Neutrophil (primary cell): ENCODE measurements around the gene GTPBP3.

Experiments used
- H3K27ac ChIP-seq: fragments of 200-600 bp; sonication (generic); 2 replicates; pipeline ENCODE4 v1.5.1; 2016; ENCODE audit warnings: mild to moderate bottlenecking, moderate library complexity
- H3K27me3 ChIP-seq: fragments of 200-600 bp; sonication (generic); 2 replicates; pipeline ENCODE4 v1.6.0; 2016; ENCODE audit warnings: mild to moderate bottlenecking
- H3K36me3 ChIP-seq: fragments of 200-600 bp; sonication (generic); 2 replicates; pipeline ENCODE4 v1.5.1; 2017
- H3K4me1 ChIP-seq, 2 experiments: fragments of 200-600 bp in 1 of 2; sonication (generic) in 1 of 2; 1 replicate in 1 of 2; 2 replicates in 1 of 2; pipeline versions ENCODE4 v1.5.1 to v1.6.1; 2013 to 2016; ENCODE audit warnings: low read depth in 1 of 2, low read length in 1 of 2, mild to moderate bottlenecking in 1 of 2, moderate library complexity in 1 of 2; ENCODE audit not compliant: control insufficient read depth in 1 of 2, insufficient read depth in 1 of 2
- H3K4me3 ChIP-seq, 2 experiments: fragments of 200-600 bp in 1 of 2; sonication (generic) in 1 of 2; 1 replicate in 1 of 2; 2 replicates in 1 of 2; pipeline ENCODE4 v1.5.1; 2013 to 2016; ENCODE audit warnings: low read depth in 1 of 2, low read length in 1 of 2, mild to moderate bottlenecking in 1 of 2, moderate library complexity in 1 of 2
- H3K9me3 ChIP-seq: fragments of 200-600 bp; sonication (generic); 2 replicates; pipeline ENCODE4 v1.5.1; 2016
- TF ChIP-seq, protein P1 (sequence below): fragments of 200-600 bp; sonication (generic); IDR thresholded peaks from 2 replicates; pipeline ENCODE4 v1.5.1; 2016; ENCODE audit warnings: antibody characterized with exemption

The GTPBP3 gene

DNA sequence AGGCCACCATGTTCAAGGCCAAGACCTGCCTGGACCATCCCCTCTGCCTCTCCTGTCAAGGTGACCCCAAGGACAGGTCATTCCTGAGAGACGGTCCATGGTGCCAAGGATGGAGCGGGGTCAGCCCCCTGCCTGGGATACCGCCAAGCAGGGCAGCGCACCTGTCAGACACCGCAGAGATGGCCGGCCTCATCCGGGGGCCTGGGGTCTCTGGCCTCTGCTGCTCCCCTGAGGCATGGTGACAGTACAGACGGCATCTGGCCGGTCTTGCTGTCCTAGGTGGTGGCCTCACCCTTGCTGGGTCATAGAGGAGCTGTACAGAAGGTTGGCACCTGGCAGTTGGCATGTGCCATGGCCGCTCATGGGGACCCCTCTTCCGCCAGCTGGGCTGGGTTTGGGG lies 16.9 kb upstream of the GTPBP3 start:
- TF ChIP-seq, protein P1, sequence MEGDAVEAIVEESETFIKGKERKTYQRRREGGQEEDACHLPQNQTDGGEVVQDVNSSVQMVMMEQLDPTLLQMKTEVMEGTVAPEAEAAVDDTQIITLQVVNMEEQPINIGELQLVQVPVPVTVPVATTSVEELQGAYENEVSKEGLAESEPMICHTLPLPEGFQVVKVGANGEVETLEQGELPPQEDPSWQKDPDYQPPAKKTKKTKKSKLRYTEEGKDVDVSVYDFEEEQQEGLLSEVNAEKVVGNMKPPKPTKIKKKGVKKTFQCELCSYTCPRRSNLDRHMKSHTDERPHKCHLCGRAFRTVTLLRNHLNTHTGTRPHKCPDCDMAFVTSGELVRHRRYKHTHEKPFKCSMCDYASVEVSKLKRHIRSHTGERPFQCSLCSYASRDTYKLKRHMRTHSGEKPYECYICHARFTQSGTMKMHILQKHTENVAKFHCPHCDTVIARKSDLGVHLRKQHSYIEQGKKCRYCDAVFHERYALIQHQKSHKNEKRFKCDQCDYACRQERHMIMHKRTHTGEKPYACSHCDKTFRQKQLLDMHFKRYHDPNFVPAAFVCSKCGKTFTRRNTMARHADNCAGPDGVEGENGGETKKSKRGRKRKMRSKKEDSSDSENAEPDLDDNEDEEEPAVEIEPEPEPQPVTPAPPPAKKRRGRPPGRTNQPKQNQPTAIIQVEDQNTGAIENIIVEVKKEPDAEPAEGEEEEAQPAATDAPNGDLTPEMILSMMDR, result no peak
- H3K4me3 ChIP-seq, result no peak overlapping the region
- H3K36me3 ChIP-seq, result peaks cover 51% of the 10 kb centered on the region

DNA sequence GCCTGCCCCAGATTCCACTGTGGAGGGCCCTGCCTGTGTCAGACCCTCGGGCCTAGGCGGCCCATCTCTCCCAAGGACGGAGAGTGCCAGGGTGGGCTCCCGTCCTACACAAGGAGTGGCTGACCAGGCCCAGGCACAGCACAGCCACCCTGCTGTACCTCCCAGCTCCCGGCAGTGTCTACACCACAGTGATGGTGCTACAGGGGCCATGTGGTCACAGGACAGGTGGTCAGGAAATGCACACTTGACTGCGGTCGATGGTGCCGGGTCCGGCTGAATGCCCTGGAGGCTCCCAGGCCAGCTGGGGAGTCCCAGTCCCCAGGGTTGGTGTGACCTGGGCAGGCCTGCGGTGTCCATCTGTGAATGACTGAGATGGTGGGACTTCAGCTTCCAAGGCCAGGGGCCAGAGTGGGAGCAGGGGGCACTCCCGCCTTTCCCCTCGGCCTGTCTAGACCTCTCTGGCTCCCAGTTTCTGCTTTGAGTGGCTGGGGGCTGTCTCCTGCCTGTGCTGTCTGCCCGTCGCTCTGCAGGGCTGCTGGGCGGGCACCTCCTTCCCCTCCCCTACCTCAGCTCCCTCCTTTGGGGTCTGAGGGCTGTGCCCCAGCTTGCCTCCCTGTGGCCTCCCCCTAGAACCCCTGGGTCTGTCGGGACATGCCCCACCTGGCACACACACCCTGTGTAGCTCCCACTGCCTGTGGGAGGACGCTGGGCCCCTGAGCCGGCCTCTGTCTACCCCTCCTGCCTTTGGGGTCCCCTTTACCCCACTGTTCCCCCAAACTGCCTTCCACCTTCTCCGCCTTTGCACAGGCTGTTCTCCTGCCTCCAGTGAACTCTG lies 15.5 kb upstream of the GTPBP3 start:
- Histone ChIP-seq H3K4me3 (no peak overlapping the region), H3K27ac (no peak overlapping the region), H3K36me3 (peaks cover 42% of the 10 kb centered on the region)

More for the DNA sequence above, 16.9 kb upstream of the GTPBP3 start:
- peaks cover 4 to 12% of the 10 kb centered on the region in 2 experiments for H3K4me1 ChIP-seq
- no peak overlapping the region for H3K27ac ChIP-seq
- no peaks in the 10 kb centered on the region for H3K9me3 ChIP-seq
- H3K27me3 ChIP-seq, result peaks cover 34% of the 10 kb centered on the region

DNA sequence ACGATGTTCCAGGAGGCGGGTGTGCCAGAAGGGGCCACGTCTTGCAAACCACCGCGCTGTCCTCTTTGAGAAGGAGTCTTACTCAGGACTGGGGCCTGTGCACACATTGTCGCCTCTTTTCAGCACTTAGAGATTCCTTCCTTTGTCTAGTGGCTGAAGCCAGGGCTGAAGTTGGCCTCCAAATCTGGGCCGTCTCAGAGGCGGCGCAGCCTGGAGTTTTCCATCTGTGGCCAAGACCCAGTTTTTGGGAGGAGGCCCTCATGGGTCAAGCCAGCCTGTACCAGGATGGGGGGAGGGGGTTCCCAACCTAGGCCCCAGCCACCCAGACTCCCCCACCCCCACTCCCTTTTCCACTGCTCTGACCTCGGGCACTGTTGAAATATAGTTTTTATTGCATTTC lies 14.5 kb upstream of the GTPBP3 start:
- no peak overlapping the region for H3K4me3 ChIP-seq
- H3K4me1 ChIP-seq, result peaks cover 1 to 3% of the 10 kb centered on the region in 2 experiments
- H3K27me3 ChIP-seq, result peaks cover 54% of the 10 kb centered on the region
- TF ChIP-seq, protein P1, result no peak
- no peaks in the 10 kb centered on the region for H3K9me3 ChIP-seq
- peaks cover 42% of the 10 kb centered on the region for H3K36me3 ChIP-seq
- no peak overlapping the region for H3K27ac ChIP-seq

More for the DNA sequence above, 15.5 kb upstream of the GTPBP3 start:
- Histone ChIP-seq H3K4me1 (peaks cover 4 to 12% of the 10 kb centered on the region in 2 experiments), H3K27me3 (peaks cover 44% of the 10 kb centered on the region), H3K9me3 (no peaks in the 10 kb centered on the region)
- TF ChIP-seq, protein P1, result no peak

DNA sequence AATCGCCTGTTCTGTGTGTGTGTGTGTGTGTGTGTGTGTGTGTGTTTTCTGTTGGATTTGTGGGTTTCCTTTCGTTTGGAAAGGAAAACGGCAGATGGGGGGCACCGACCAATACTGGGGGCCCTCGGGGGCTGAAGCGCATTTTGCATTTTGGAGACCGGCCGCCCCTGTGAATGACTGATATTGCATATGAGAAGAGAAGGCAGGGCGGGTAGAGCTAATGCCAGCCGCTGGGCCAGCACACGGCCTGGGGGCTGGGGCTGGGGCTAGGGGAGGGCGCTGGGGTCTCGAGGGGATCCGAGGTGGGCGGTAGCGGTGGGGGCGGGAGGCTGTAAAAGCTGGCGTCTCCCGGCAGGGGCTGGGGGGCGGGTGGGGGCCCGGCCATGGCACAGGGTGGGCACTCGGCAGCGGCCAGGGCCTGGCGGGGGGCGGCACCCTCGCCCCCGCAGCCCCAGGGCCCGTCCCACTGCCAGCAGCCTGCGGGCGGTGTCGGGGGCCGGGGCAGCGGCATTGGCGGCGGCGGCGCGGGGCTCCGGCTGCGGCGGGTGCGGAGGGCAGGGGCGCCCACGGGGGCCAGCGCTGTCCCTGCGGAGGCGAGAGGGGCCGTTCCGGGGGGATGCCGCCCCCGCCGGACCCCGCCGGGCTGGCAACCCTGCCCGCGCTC lies 13.9 kb upstream of the GTPBP3 start:
- Histone ChIP-seq H3K9me3 (no peaks in the 10 kb centered on the region), H3K27me3 (peaks cover 59% of the 10 kb centered on the region), H3K4me3 (no peak overlapping the region), H3K27ac (no peak overlapping the region), H3K36me3 (peaks cover 42% of the 10 kb centered on the region), H3K4me1 (peaks cover 6 to 7% of the 10 kb centered on the region in 2 experiments)
- TF ChIP-seq, protein P1, result no peak

DNA sequence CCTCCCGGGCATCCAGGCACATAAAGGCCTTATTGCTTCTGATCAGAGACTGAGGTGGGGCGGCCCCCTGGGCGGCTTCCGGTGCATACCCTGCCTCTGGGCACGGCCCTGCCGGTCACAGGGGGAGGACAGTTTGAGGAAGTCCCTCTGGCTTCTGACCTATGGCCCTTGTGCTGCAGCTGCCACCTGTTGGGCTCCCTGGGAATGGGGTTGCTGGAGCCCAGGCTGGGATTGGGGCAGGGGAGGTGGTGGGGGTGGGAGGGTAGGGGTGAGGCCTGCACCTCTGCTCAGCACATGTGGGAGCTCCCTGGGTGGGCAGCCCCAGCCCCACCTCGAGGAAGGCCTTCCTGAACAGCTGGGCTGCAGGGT lies 13.4 kb upstream of the GTPBP3 start:
- Histone ChIP-seq H3K27me3 (peaks cover 65% of the 10 kb centered on the region), H3K4me3 (no peak overlapping the region), H3K27ac (no peak overlapping the region), H3K4me1 (peaks cover 9 to 12% of the 10 kb centered on the region in 2 experiments), H3K36me3 (peaks cover 40% of the 10 kb centered on the region), H3K9me3 (no peaks in the 10 kb centered on the region)
- TF ChIP-seq, protein P1, result no peak
